ENCODE measurements around the gene FRAS1. TPM values are rescaled to one million over a fixed set of nuclear protein-coding genes. Genes with fewer than 3 reads are reported as not detected.

Gene FRAS1
- total RNA-seq, 2 experiments from 2014 or later: not detected

DNA sequence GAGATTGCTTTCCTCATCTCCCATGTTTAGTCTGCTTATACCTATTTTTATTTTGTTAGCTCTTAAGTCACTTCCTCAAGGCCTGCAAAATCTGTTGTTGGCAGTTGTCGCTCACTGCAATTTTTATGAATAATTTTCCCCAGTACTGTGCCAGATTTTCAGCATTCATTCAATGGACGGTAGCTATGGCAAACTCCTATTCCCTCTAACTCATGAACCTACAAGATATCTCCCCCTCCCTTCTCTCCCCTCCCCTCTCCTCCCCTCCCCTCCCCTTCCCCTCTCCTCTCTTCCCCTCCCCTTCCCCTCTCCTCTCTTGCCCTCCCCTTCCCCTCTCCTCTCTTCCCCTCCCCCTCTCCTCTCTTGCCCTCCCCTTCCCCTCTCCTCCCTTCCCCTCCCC lies 160.4 kb downstream of the FRAS1 start:
- H3K9me3 Mint-ChIP-seq: no peaks in the 10 kb centered on the region
- ChIA-PET CTCF (no interaction called here), POLR2A (no interaction called here)
- no peaks in the 10 kb centered on the region for H3K27me3 ChIP-seq (ENCODE audit: control insufficient read depth in 1 of 2, insufficient read depth in 2 of 2, low read length in 2 of 2)
- H3K27me3 Mint-ChIP-seq: peaks cover 20% of the 10 kb centered on the region
- no peak overlapping the region for H3K4me3 ChIP-seq (ENCODE audit: low read length)
- ATAC-seq (ENCODE audit: poor library complexity) (no peak), DNase-seq (no peak)
- no peak overlapping the region for H3K27ac Mint-ChIP-seq
- intact Hi-C loops (cut with DNase I, micrococcal nuclease): no loop called here
- TF ChIP-seq, protein P1, sequence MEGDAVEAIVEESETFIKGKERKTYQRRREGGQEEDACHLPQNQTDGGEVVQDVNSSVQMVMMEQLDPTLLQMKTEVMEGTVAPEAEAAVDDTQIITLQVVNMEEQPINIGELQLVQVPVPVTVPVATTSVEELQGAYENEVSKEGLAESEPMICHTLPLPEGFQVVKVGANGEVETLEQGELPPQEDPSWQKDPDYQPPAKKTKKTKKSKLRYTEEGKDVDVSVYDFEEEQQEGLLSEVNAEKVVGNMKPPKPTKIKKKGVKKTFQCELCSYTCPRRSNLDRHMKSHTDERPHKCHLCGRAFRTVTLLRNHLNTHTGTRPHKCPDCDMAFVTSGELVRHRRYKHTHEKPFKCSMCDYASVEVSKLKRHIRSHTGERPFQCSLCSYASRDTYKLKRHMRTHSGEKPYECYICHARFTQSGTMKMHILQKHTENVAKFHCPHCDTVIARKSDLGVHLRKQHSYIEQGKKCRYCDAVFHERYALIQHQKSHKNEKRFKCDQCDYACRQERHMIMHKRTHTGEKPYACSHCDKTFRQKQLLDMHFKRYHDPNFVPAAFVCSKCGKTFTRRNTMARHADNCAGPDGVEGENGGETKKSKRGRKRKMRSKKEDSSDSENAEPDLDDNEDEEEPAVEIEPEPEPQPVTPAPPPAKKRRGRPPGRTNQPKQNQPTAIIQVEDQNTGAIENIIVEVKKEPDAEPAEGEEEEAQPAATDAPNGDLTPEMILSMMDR (IDR thresholded peaks at IDR 0.05): no peak
- H3K27ac ChIP-seq (ENCODE audit: low read depth in 1 of 2, low read length in 2 of 2): no peak overlapping the region
- no peaks in the 10 kb centered on the region for H3K4me1 Mint-ChIP-seq (ENCODE audit: low read depth)
- no peaks in the 10 kb centered on the region for H3K36me3 ChIP-seq (ENCODE audit: insufficient read depth, low read length)
- H3K9me3 ChIP-seq (ENCODE audit: control insufficient read depth in 1 of 2, insufficient read depth in 1 of 2, low read length in 2 of 2): no peaks in the 10 kb centered on the region
- H3K36me3 Mint-ChIP-seq (ENCODE audit: low read depth): no peaks in the 10 kb centered on the region
- H3K4me1 ChIP-seq (ENCODE audit: insufficient read depth, low read length): no peaks in the 10 kb centered on the region
- no peak overlapping the region for H3K4me3 Mint-ChIP-seq

DNA sequence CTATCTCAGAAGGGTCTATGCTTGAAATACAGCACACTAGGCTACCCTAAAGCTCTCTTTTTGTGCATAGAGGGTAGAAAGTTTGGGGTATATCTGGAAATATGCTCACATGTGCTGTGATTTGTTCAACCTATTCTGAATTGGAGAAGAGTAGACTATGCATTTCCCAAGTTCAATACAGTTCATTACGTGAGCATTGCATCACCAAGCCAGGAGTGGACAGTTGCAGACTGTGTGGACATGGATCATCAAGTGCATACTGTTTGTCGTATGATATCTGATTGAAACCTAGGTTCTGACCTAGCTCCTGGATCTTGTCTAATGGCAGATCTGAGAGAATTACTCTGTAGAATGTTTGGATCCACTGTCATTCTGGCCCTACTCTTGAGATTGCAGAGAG lies 161.1 kb downstream of the FRAS1 start:
- Histone ChIP-seq H3K27me3 (ENCODE audit: control insufficient read depth in 1 of 2, insufficient read depth in 2 of 2, low read length in 2 of 2) (no peaks in the 10 kb centered on the region), H3K4me1 (ENCODE audit: insufficient read depth, low read length) (no peaks in the 10 kb centered on the region), H3K36me3 (ENCODE audit: insufficient read depth, low read length) (no peaks in the 10 kb centered on the region), H3K9me3 (ENCODE audit: control insufficient read depth in 1 of 2, insufficient read depth in 1 of 2, low read length in 2 of 2) (no peaks in the 10 kb centered on the region), H3K27ac (ENCODE audit: low read depth in 1 of 2, low read length in 2 of 2) (no peak overlapping the region), H3K4me3 (ENCODE audit: low read length) (no peak overlapping the region)
- TF ChIP-seq, protein P1 (IDR thresholded peaks at IDR 0.05): no peak
- intact Hi-C loops (cut with DNase I, micrococcal nuclease): no loop called here
- Mint-ChIP-seq H3K27ac (no peak overlapping the region), H3K4me3 (no peak overlapping the region), H3K9me3 (no peaks in the 10 kb centered on the region), H3K27me3 (peaks cover 18% of the 10 kb centered on the region), H3K4me1 (ENCODE audit: low read depth) (no peaks in the 10 kb centered on the region), H3K36me3 (ENCODE audit: low read depth) (no peaks in the 10 kb centered on the region)
- ChIA-PET CTCF (no interaction called here), POLR2A (no interaction called here)
- no peak for DNase-seq
- no peak for ATAC-seq (ENCODE audit: poor library complexity)

DNA sequence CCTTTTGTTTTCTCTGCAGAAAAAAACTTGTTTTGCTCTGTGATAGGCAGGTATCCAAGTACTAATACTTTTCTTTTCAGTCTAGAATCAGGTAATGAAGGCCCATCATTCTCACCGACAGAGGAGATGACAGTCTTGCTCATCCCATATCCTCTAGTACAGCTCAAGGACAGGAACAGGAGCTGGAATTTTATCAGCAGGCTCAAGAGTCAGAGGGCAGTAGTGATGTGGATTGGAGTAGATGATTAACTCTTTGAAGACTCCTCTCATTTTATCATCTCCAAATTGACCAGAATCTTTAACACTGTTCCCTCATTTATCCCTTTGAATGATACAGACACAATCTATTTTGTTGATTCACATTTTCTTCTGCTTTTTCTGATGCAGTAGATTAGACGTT lies 162.7 kb downstream of the FRAS1 start:
- Mint-ChIP-seq H3K4me1 (ENCODE audit: low read depth) (no peaks in the 10 kb centered on the region), H3K27me3 (peaks cover 23% of the 10 kb centered on the region), H3K27ac (no peak overlapping the region), H3K36me3 (ENCODE audit: low read depth) (no peaks in the 10 kb centered on the region), H3K4me3 (no peak overlapping the region), H3K9me3 (no peaks in the 10 kb centered on the region)
- ChIA-PET CTCF (no interaction called here), POLR2A (no interaction called here)
- TF ChIP-seq, protein P1 (IDR thresholded peaks at IDR 0.05): no peak
- Histone ChIP-seq H3K9me3 (ENCODE audit: control insufficient read depth in 1 of 2, insufficient read depth in 1 of 2, low read length in 2 of 2) (no peaks in the 10 kb centered on the region), H3K36me3 (ENCODE audit: insufficient read depth, low read length) (no peaks in the 10 kb centered on the region), H3K4me1 (ENCODE audit: insufficient read depth, low read length) (no peaks in the 10 kb centered on the region), H3K27me3 (ENCODE audit: control insufficient read depth in 1 of 2, insufficient read depth in 2 of 2, low read length in 2 of 2) (no peaks in the 10 kb centered on the region), H3K27ac (ENCODE audit: low read depth in 1 of 2, low read length in 2 of 2) (no peak overlapping the region), H3K4me3 (ENCODE audit: low read length) (no peak overlapping the region)
- intact Hi-C loops (cut with DNase I, micrococcal nuclease): no loop called here
- DNase-seq: no peak
- no peak for ATAC-seq (ENCODE audit: poor library complexity)

Measured in CD4-positive, alpha-beta T cell (primary cell).